ENCODE data around the gene AP3M1. TPM values are rescaled to one million over a fixed set of nuclear protein-coding genes. Genes with fewer than 3 reads are reported as not detected.
A peak's percentile ranks its signal among the peaks of the same experiment; 100 is the strongest.

Gene AP3M1
- total RNA-seq, 1 experiment from 2014 or later: 68.3 TPM

- DNase-seq (ENCODE audit: low spot score): no peak
- Histone ChIP-seq H3K36me3 (ENCODE audit: insufficient read depth, low read length, poor library complexity, severe bottlenecking) (no peaks in the 10 kb centered on the region), H3K4me3 (ENCODE audit: low read depth, low read length, poor library complexity, severe bottlenecking) (no peak overlapping the region), H3K4me1 (ENCODE audit: insufficient read depth, low read length, poor library complexity, severe bottlenecking) (peaks cover 26% of the 10 kb centered on the region), H3K27me3 (replicated peaks; ENCODE audit: insufficient read depth, low read depth, low read length, poor library complexity) (no peaks in the 10 kb centered on the region), H3K27ac (ENCODE audit: low read depth, low read length, poor library complexity, severe bottlenecking) (no peak overlapping the region), H3K9me3 (ENCODE audit: low read depth, low read length, poor library complexity, severe bottlenecking) (no peaks in the 10 kb centered on the region)
- intact Hi-C loops (cut with micrococcal nuclease; ENCODE audit: unreplicated experiment): no loop called here
- CTCF ChIA-PET: no interaction called here
- no TSS peak for BruUV-seq (replicated peaks)
- TF ChIP-seq CTCF (conservative IDR thresholded peaks at IDR 0.05; ENCODE audit: low read depth, low read length) (no peak), EZH2 (IDR thresholded peaks at IDR 0.05; ENCODE audit: borderline replicate concordance, low read depth, low read length, poor library complexity, severe bottlenecking) (no peak)
- POLR2A ChIA-PET (ENCODE audit: low non-redundant PET): interaction anchor here (0.6 kb wide), 1 partner anchor 23 kb away, joined by 5 read pairs; no protein-coding TSS in a partner anchor
Measured at GRCh38 chr10:74153676-74154075, 3.0 kb upstream of the AP3M1 start.

- Histone ChIP-seq H3K4me3 (ENCODE audit: low read depth, low read length, poor library complexity, severe bottlenecking) (no peak overlapping the region), H3K36me3 (ENCODE audit: insufficient read depth, low read length, poor library complexity, severe bottlenecking) (no peaks in the 10 kb centered on the region), H3K27me3 (replicated peaks; ENCODE audit: insufficient read depth, low read depth, low read length, poor library complexity) (no peaks in the 10 kb centered on the region), H3K9me3 (ENCODE audit: low read depth, low read length, poor library complexity, severe bottlenecking) (no peaks in the 10 kb centered on the region), H3K4me1 (ENCODE audit: insufficient read depth, low read length, poor library complexity, severe bottlenecking) (peaks cover 26% of the 10 kb centered on the region), H3K27ac (ENCODE audit: low read depth, low read length, poor library complexity, severe bottlenecking) (no peak overlapping the region)
- ChIA-PET POLR2A (ENCODE audit: low non-redundant PET) (interaction anchor here (0.6 kb wide), 1 partner anchor 23 kb away, joined by 5 read pairs; no protein-coding TSS in a partner anchor), CTCF (no interaction called here)
- BruUV-seq (replicated peaks): no TSS peak
- intact Hi-C loops (cut with micrococcal nuclease; ENCODE audit: unreplicated experiment): no loop called here
- DNase-seq (ENCODE audit: low spot score): peak; percentile 45
- TF ChIP-seq EZH2 (IDR thresholded peaks at IDR 0.05; ENCODE audit: borderline replicate concordance, low read depth, low read length, poor library complexity, severe bottlenecking): no peak
- TF ChIP-seq CTCF (conservative IDR thresholded peaks at IDR 0.05; ENCODE audit: low read depth, low read length): peak; percentile 40
Measured at GRCh38 chr10:74153123-74153522, 2.5 kb upstream of the AP3M1 start.

- no peaks in the 10 kb centered on the region for H3K27me3 ChIP-seq (replicated peaks; ENCODE audit: insufficient read depth, low read depth, low read length, poor library complexity)
- DNase-seq (ENCODE audit: low spot score): no peak
- H3K9me3 ChIP-seq (ENCODE audit: low read depth, low read length, poor library complexity, severe bottlenecking): no peaks in the 10 kb centered on the region
- TF ChIP-seq EZH2 (IDR thresholded peaks at IDR 0.05; ENCODE audit: borderline replicate concordance, low read depth, low read length, poor library complexity, severe bottlenecking) (no peak), CTCF (conservative IDR thresholded peaks at IDR 0.05; ENCODE audit: low read depth, low read length) (no peak)
- H3K36me3 ChIP-seq (ENCODE audit: insufficient read depth, low read length, poor library complexity, severe bottlenecking): no peaks in the 10 kb centered on the region
- BruUV-seq (replicated peaks): no TSS peak
- peak overlapping the region; percentile 83 for H3K4me3 ChIP-seq (ENCODE audit: low read depth, low read length, poor library complexity, severe bottlenecking)
- H3K4me1 ChIP-seq (ENCODE audit: insufficient read depth, low read length, poor library complexity, severe bottlenecking): peaks cover 26% of the 10 kb centered on the region
- ChIA-PET CTCF (no interaction called here), POLR2A (ENCODE audit: low non-redundant PET) (no interaction called here)
- H3K27ac ChIP-seq (ENCODE audit: low read depth, low read length, poor library complexity, severe bottlenecking): peak overlapping the region; percentile 96
- intact Hi-C loops (cut with micrococcal nuclease; ENCODE audit: unreplicated experiment): no loop called here
Measured at GRCh38 chr10:74151879-74152722, 1.5 kb upstream of the AP3M1 start.

All from A673 (cell line).